ENCODE measurements around the gene EXOSC7.

DNA sequence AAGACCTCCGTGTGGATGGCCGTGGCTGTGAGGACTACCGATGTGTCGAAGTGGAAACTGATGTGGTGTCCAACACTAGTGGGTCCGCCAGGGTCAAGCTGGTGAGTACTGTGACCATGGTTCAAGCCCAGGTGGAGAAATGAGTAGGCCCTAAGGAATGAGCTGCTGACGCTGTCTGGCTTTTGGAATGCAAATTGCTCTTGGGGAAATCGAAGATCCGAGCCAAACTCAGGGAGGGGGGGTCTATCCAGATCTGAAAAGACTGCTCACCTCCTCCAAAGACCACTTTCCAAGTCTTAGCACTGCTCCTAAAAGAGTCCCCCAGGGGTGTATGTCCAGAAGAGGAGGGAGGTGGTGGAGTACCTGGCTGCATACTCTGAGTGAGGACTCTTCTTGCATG, 13.1 kb downstream of the EXOSC7 start:
- TF ChIP-seq, protein P1, sequence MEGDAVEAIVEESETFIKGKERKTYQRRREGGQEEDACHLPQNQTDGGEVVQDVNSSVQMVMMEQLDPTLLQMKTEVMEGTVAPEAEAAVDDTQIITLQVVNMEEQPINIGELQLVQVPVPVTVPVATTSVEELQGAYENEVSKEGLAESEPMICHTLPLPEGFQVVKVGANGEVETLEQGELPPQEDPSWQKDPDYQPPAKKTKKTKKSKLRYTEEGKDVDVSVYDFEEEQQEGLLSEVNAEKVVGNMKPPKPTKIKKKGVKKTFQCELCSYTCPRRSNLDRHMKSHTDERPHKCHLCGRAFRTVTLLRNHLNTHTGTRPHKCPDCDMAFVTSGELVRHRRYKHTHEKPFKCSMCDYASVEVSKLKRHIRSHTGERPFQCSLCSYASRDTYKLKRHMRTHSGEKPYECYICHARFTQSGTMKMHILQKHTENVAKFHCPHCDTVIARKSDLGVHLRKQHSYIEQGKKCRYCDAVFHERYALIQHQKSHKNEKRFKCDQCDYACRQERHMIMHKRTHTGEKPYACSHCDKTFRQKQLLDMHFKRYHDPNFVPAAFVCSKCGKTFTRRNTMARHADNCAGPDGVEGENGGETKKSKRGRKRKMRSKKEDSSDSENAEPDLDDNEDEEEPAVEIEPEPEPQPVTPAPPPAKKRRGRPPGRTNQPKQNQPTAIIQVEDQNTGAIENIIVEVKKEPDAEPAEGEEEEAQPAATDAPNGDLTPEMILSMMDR (IDR thresholded peaks at IDR 0.05) = no peak
- TF ChIP-seq POLR2A (IDR thresholded peaks at IDR 0.05) (no peak), POLR2AphosphoS5 (IDR thresholded peaks at IDR 0.05) (no peak)
